GM19467 (cell line): ENCODE data around the gene MRPS26.
"Not testable (repeated sequence)": the region's sequence is repeated elsewhere in the genome, so short reads cannot be mapped to it uniquely, and the experiment has no call there.

Experiments
- ATAC-seq: cut with Tn5 transposase; IDR thresholded peaks from one replicate; pipeline ENCODE4 v1.9.1; 2021; ENCODE audit warnings: mild to moderate bottlenecking, moderate library complexity; ENCODE audit not compliant: unreplicated experiment

MRPS26 gene

DNA sequence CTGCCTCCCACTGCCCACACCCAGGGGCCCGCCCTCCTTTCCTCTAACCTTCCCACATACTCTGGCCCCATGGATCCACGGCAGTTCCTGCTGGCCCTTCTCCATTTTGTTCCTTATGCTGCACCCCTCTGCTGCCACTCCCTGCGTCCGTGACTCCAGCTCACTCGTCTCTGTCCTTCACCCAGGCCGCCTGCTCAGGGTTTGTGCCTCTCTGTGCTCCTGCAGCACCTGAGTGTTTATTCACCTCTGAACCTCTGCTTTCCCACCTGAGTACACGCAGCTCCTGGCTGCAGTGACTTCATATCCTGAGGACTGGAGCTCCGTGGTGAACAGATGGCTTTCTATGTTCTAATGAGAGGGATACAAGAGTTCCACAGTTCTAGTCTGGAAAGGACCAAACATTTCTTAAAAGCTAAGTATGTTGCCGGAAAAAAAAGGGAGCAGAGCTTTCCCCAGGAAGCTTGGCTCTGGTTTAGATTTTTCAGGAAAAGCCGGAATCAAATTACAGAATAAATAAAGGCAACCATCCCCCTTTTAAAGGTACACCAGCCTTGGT is 3.9 kb upstream of the MRPS26 start:
- ATAC-seq = no peak

DNA sequence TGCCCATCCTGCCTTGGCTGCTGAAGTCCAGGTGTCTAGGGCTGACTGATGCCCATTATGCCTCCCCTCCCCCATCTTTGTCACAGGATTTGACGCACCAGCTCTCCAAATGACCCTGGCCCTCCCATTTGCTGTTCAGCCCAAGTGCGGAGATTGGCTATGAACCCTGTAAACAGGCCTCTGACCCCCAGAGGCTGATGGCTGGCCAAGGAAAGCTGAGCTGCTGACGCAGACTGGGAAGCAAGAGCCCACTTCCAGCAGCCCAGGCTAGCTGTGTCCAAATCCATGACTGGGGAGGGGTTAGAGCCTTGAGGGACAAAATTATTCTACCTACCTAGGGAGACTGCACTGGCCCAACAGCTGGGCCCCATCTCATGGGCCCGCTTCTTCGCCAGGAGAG is 3.2 kb upstream of the MRPS26 start:
- no peak for ATAC-seq

DNA sequence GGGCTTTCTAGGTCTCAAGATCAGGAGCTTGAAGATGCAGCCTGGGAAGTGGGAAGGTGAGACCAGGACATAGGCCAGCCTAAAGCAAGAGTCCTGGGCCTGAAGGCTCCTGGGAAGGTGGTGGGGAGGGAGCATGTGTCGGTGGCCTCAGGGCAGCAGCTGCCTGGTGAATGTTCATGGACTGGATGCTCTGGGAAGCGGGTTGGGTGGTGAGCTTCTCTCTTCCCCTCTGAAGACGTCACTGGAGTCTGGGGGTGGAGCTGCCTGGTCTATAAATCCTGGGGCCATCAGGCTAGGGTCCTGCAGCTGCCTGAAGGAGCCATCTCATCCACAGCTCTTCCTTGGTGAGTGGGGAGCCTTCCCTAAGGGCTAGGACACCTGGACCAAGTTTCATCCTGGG is 2.5 kb upstream of the MRPS26 start, which contains the start of gene GNRH2:
Gene GNRH2 (plus strand): TSS at position 301 of the 400 bp plus-strand sequence. CDS start 793 bp downstream, outside the sequence.
- ATAC-seq = no peak

DNA sequence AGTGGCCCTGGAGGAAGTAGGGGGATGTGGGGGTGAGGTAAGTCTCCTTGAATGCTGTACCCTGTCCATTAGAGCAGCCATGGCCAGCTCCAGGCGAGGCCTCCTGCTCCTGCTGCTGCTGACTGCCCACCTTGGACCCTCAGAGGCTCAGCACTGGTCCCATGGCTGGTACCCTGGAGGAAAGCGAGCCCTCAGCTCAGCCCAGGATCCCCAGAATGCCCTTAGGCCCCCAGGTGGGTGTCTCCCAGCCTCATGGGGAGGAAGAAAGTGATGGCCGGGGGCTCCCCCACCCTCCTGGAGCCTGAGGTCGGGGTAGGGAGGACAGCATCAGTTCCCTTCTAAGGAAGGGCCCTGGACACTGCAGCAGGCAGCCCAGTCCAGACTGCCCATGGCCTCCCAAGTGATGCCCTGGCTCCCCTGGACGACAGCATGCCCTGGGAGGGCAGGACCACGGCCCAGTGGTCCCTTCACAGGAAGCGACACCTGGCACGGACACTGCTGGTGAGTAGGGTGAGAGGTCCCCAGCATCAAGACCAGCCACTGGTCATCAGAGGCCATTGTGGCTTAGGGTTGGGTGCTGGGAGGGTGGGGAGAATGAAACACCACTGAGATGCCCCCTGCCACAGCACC is 1.4 kb upstream of the MRPS26 start:
- no peak for ATAC-seq

DNA sequence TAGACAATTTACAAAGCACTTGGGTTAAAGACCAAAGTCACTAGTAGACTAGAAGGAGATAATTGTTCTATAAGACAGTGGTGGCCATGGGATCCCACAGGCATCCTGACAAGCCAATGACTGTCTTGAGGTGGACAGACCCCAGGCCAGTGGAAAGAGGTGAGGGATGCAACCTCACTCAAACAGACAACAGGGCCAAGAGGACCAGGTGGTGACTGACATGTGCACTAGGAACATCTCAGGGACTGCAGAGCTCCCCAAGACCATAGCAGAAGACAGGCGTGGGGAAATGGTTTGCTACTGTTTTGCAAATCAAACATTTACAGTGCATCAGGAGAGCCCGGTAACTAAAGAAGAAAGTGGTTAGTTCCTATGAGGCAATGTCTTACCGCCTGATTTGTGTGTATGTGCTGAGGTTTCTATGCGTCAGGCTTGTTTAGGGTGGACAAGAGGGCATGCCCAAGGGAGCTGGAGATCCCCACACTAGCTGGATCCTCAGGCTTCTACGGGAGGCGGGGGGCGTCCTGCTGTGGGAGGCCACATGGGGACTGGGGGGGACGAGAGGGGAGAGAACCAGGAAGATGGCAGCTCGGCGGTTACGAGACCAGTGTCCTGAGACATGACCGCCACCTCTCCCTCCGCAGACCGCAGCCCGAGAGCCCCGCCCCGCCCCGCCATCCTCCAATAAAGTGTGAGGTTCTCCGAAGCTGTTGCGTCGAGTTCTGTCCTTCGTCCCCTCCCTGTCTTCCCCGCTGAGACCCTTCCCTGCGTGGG is 623 bp upstream of the MRPS26 start:
- peak; percentile 36 for ATAC-seq

DNA sequence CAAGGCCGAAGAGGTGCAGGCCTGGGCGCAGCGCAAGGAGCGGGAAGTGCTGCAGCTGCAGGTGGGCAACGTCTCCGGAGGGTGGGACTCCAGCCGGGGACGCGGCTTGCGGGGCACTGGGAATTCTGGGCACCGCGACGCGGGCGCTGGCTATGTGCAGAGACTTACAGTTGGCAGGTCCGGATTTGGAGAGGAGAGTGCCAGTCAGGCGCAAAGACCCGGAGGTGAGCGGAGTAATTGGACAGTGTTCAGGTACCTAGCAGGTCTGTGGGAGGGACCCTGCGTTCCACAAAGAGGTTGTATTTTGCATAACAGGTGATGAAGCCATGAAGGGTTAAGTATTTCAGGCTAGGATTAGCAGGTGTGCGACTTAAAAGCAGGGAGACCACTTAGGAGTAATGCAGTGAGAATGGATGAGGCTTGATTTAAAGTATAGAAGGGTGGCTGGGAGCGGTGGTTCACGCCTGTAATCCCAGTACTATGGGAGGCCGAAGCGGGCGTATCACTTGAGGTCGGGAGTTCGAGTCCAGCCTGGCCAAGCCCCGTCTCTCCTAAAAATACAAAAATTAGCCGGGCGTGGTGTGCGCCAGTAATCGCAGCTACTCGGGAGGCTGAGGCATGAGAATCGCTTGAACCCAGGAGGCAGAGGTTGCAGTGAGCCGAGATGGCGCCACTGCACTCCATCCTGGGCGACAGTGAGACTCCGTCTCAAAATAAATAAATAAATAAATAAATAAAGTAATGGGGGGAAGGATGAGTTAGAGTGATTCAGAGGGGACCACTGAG is 1.0 kb downstream of the MRPS26 start:
- ATAC-seq = no peak

DNA sequence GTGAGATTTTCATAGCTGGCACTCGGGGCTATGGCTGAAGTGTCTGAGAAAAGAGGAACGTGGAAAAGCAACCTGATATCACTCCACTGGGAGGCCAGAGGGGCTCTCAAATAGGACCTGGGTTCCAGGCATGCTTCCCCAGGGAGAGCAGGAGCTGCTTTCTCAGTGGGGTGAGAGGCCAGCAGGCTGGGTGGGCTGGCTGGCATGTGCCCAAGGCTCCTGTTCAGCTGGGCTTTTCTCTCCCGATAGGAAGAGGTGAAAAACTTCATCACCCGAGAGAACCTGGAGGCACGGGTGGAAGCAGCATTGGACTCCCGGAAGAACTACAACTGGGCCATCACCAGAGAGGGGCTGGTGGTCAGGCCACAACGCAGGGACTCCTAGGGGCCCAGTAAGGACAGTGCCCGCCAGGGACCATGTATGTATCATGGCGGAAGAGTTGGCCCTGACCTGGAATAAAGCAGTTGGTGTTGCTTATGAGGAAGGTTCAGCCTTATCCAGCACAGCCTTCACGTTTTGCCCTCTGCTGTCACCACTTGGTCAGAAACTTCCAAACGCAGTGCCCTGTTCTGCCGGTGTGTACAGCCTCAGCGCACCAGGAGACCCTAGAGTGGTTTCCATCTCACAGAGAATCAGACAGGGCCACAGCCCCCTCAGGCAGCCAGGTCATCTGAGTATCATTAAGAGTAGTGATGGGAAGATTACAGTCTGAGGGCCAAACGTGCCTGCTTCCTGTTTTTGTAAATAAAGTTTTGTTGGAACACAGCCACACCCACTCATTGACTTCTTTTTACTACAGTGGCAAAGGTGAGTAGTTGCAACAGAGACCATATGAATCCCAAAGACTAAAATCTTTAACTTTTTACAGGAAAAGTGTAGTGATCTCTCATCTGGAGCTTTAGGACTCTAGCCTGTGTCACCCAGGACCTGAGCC is 1.9 kb downstream of the MRPS26 start:
- ATAC-seq = no peak

DNA sequence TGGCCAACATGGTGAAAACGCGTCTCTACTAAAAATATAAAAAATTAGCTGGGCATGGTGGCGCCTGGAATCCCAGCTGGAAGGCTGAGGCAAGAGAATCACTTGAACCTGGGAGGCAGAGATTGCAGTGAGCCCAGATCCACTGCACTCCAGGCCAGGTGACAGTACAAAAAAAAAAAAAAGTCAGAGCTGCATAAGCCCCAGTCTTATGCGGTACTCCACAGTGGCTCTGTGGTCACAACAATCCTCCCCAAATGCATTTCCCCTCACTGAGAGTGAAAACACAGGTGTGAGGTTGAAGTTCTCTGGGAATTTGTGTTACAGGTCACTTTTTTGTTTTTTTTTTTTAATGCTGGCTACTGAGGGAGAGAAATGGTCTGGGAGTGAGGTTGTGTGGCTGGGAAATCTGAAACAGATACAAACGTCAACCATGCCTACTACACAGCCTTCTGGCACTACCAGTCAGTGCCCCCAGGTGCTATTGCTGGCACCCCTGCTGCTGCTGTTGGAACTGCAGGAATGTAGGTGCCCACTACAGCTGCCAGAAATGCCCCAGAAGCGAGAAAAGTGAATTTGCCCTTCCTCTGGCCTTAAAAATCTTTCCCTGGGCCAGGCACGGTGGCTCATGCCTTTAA is 5.7 kb downstream of the MRPS26 start:
- no peak for ATAC-seq

DNA sequence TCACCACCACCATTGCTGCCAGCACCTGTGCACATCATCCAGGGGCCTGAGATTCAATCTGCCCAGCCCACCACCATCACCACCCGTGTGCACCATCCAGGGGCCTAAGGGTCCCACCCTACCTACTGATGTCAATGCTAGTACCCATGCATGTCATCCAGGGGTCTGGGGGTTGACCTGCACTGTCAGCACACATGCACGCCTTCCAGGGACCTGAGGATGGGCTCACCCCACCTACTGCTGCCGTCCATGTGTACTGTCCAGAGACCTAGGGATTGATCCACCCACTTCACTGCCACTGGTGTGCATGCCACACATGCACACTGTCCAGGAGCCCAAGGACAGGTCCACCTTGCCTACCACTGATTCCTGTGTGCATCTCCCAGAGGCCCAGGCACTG is 13.6 kb downstream of the MRPS26 start:
- no peak for ATAC-seq

DNA sequence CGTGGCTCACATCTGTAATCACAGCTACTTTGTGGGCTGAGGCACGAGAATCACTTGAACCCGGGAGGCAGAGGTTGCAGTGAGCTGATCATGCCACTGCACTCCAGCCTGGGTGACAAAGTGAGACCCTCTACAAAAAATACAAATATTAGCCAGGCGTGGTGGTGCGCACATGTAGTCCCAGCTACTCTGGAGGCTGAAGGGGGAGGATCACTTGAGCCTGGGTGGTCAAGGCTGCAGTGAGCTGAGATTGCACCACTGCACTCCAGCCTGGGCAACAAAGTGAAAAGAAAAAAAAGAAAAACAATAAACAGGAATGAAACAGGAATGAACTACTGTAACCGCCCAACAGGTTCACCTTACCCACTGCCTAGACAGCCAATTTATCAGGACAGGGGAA is 18.3 kb downstream of the MRPS26 start:
- ATAC-seq = not testable (repeated sequence)

DNA sequence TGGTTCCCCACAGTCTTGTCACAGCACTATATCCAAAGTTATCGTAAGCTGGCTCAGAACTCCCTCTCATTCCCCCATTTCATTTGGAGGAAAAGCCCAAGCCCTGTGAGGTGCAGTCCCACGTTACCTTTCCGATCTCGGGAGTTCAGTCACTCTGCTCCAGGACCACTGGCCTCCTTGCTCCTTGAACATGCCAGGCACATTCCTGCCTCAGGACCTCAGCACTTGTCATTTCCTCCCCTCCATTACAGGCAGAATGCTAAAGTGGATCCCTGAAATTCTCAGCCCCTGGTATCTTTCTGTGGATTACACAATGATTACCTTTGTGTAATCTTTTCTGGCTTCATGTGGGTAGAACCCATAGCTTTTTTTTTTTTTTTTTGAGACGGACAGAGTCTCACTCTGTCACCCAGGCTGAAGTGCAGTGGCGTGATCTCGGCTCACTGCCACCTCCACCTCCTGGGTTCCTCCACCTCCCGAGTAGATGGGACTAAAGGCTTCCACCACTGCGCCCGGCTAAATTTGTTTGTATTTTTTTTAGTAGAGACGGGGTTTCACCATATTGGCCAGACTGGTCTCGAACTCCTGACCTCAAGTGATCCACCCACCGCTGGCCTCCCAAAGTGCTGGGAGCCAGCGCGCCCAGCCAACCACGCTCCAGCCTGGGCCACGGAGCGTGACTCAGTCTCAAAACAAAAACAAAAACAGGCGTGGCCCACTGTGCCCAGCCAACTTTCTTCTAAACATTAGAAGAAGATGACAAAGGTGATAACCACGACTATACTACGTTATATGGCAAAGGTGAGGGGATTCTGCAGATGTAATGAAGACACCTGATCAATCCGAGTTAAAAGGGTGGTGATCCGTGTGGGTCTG is 21.5 kb downstream of the MRPS26 start:
- no peak for ATAC-seq

DNA sequence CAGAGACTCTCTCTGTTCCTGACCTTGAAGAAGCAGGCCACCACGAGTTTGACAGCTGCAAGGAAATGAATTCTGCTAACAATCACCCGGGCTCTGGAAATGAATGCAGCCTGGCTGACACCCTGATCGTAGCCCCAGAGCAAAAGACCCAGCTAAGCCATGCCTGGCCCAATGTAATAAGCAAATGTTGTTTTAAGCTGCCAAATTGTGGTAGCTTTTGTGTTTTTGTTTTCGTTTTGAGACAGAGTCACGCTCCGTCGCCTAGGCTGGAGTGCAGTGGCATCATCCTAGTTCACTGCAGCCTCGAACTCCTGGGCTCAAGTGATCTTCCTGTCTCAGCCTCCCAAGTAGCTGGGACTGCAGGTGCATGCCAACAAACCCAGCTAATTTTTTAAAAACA is 22.2 kb downstream of the MRPS26 start:
- no peak for ATAC-seq

DNA sequence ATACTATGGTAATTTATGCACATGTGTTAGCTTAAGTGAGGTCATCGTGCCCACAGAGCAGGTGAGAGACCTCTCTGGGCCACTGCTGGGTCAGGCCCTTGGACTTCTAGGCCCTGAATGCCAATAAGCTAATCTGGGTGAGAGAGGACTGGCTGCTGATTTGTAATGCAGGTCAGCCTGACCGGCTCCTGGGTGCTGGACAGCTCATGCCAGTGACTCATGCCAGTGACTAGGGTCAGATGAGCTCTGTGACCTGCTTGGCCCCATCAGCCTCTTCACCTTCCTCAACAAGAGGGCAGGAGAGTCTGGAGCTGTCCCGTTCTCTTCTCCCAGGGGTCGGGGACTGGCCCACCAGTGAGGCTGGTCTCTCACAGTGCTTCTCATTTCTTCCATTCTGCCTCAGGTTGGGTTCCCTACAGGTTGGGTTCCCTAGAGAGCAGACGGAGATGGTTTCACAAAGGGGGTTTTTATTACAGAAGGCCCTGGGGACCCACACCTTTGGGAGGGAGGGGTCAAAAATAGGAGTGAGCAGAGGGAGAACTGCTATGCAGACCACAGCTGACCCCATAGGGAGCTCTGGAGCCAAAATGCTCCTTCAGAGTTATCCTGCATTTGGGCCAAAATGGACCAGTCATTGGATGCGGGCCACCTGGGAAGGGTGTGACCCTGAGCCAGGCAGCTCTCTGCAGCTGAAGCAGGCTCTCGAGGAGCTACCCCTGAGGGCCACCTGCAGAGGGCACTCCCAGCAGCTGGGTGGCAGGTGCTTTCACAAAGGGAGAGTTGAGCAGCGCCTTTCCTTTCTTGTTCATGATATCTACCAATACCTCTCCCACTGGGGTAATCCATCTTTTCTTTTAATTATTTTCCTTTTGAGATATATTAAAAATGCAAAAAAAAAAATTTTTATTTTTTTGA is 23.4 kb downstream of the MRPS26 start:
- no peak for ATAC-seq

DNA sequence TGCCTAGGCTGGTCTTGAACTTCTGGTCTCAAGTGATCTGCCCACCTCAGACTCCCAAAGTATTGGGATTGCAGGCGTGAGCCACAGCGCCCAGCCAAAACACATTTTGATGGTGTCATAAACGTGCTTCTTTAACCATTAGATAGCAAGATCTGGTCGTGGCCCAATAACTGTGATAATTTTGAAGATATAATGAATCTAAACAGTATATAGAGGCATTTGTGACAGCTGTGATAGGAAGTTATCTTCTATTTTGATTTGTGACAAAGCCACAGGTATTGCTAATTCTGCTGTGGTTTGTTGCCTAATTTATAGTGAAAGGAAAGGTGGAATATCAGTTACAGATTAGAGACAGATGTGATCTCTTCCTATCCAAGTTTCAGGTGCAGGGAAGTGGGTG is 24.9 kb downstream of the MRPS26 start:
- ATAC-seq = no peak

DNA sequence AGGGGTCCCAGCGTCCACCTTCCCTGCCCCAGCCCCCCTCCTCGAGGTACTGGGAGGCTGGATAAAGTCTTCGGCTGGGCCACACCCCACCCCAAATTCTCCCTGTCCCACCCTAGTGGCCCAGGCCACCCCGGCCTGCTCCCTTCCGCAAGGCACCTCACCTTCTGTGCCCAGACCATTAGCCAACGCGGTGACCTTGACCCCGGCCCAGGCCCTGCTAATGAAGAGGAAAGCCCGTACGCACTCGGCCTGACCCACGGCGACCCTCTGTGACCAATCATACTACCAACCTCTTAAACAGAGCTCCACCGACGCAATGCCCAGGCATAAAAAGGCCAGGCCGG is 25.4 kb downstream of the MRPS26 start:
- no peak for ATAC-seq

DNA sequence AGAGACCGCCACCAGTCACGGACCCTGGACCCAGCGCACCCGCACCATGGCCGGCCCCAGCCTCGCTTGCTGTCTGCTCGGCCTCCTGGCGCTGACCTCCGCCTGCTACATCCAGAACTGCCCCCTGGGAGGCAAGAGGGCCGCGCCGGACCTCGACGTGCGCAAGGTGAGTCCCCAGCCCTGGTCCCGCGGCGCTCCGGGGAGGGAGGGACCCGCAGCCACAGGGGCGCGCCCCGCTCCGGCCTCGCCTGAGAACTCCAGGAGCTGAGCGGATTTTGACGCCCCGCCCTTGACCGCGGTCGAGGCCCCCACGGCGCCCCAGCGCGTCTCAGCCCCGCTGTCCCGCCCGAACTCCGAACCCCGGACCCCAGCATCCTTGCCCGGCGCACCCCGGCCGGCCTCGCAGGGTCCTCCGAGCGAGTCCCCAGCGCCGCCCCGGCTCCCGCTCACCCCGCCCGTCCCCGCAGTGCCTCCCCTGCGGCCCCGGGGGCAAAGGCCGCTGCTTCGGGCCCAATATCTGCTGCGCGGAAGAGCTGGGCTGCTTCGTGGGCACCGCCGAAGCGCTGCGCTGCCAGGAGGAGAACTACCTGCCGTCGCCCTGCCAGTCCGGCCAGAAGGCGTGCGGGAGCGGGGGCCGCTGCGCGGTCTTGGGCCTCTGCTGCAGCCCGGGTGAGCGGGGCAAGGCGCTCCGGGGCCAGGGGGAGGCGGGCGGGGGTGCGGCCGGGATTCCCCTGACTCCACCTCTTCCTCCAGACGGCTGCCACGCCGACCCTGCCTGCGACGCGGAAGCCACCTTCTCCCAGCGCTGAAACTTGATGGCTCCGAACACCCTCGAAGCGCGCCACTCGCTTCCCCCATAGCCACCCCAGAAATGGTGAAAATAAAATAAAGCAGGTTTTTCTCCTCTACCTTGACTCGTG is 26.0 kb downstream of the MRPS26 start, which contains the start of gene OXT:
Gene OXT (plus strand): TSS at position 11 of the 920 bp plus-strand sequence. CDS start 36 bp downstream, at position 47.
- ATAC-seq = no peak
